Mucosa of descending colon (tissue), 3 donors: ENCODE results near the gene PANK4. TPM values are rescaled to one million over a fixed set of nuclear protein-coding genes. Genes with fewer than 3 reads are reported as not detected.
A peak's percentile ranks its signal among the peaks of the same experiment; 100 is the strongest.
"Not testable (repeated sequence)": the region's sequence is repeated elsewhere in the genome, so short reads cannot be mapped to it uniquely, and the experiment has no call there.

ENCODE experiments used
- ATAC-seq: fragments of 200-7000 bp; cut with Tn5 transposase; one replicate; pipeline ENCODE4 v1.9.1; 2020; ENCODE audit warnings: mild to moderate bottlenecking, moderate library complexity
- DNase-seq, 3 donors: peaks; one replicate each; pipeline ENCODE4 v3.0.0-alpha.2; 2020
- H3K36me3 ChIP-seq: fragments of 200-600 bp; one replicate; pipeline ENCODE4 v1.8.0; 2021; ENCODE audit warnings: low read depth, mild to moderate bottlenecking
- H3K4me1 ChIP-seq: fragments of 200-600 bp; one replicate; pipeline ENCODE4 v1.8.0; 2021; ENCODE audit warnings: low read depth, mild to moderate bottlenecking
- H3K4me3 ChIP-seq: fragments of 200-600 bp; one replicate; pipeline ENCODE4 v1.8.0; 2021; ENCODE audit warnings: mild to moderate bottlenecking
- H3K9me3 ChIP-seq: fragments of 200-600 bp; one replicate; pipeline ENCODE4 v1.8.0; 2021; ENCODE audit warnings: mild to moderate bottlenecking
- intact Hi-C, 2 donors: fragments of 100-400 bp; cut with DNase I in 1 of 2; cut with micrococcal nuclease in 1 of 2; formaldehyde crosslinking; loops; one replicate each; pipeline versions ENCODE4 v1.11.0 to v1.11.1; 2022; cut with DNase I, micrococcal nuclease
- total RNA-seq, 3 donors: library from RNA; stranded (reverse); fragmentation: NEBNext Ultra II Directional in 2 of 3; extraction: Animal tissue kit (Norgen Biotek cat#: 25700) in 2 of 3; gene quantifications; one replicate each; pipeline versions ENCODE4 v1.2.1 to v1.2.4, GENCODE V29; 2021 to 2023
- TF ChIP-seq, protein P1 (sequence below): fragments of 200-600 bp; IDR thresholded peaks from one replicate; pipeline ENCODE4 v1.8.0; 2022; ENCODE audit warnings: antibody characterized with exemption, mild to moderate bottlenecking
- donor health status: DM: no; HTN: no; CAD: no; lungs with moderate emphysema.
- donor health status: DM: no; HTN: no; CAD: no.
- donor health status: DM: no; HTN: yes; CAD: no.

The PANK4 gene
- total RNA-seq, 3 donors from 2014 or later: 28.1 to 51.6 (median 44.7) TPM

DNA sequence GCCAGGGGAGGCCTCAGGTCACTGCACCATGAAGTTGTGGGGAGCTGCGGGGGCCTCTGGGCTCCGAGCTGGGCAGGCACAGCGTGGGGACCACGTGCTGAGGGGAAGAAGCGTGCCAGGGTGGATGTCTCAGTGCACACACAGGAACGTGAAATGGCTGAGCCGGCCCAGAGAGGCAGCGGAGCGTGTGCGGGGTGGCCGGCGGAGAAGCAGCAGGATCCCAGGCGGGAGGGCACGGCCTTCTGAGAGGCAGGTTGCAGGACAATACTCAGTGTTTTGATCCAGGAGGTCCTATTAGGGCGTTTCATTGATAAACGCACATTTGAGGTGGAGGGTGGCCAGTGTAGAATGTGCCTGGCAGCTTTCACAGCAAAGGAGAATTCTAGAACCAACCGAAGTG is 42.7 kb upstream of the PANK4 start:
- Histone ChIP-seq H3K9me3 (no peaks in the 10 kb centered on the region), H3K4me1 (peaks cover 4% of the 10 kb centered on the region), H3K36me3 (no peaks in the 10 kb centered on the region), H3K4me3 (no peak overlapping the region)
- TF ChIP-seq, protein P1, sequence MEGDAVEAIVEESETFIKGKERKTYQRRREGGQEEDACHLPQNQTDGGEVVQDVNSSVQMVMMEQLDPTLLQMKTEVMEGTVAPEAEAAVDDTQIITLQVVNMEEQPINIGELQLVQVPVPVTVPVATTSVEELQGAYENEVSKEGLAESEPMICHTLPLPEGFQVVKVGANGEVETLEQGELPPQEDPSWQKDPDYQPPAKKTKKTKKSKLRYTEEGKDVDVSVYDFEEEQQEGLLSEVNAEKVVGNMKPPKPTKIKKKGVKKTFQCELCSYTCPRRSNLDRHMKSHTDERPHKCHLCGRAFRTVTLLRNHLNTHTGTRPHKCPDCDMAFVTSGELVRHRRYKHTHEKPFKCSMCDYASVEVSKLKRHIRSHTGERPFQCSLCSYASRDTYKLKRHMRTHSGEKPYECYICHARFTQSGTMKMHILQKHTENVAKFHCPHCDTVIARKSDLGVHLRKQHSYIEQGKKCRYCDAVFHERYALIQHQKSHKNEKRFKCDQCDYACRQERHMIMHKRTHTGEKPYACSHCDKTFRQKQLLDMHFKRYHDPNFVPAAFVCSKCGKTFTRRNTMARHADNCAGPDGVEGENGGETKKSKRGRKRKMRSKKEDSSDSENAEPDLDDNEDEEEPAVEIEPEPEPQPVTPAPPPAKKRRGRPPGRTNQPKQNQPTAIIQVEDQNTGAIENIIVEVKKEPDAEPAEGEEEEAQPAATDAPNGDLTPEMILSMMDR: no peak
- no peak for ATAC-seq
- intact Hi-C loops: no loop called here
- DNase-seq: no peak

DNA sequence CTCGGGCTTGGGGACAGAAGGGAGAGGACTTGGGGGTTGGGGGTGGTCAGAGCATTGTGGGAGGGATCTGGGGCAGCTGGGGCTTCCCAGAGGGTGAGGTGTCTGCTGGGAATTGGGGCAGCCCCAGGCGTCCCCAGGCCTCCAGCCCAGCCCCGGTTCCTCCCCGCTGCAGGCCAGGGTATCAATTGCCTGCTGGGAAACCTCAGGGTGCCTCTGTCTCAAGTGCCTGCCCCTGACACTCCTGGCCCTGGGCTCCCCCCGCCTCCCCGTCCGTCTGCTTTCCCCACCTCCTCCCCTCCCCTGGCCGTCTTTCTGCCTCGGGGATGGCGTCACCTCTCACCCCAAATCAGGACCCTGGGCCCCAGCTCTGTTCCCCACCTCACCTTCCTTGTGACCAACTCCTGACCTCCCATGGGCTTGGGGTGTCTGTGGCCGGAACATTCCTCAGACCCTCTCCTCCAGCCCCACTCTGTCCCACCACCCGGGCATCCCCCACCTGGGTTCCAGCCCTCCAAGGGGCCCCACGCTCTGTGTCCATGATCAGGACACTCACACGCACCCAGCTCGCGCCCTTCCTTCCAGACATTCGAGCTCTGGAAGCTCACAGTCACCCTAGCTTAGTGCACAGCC is 41.9 kb upstream of the PANK4 start:
- ATAC-seq, H3K36me3 ChIP-seq, intact Hi-C loops, H3K9me3 ChIP-seq, H3K4me1 ChIP-seq, H3K4me3 ChIP-seq, DNase-seq: not testable (repeated sequence)

DNA sequence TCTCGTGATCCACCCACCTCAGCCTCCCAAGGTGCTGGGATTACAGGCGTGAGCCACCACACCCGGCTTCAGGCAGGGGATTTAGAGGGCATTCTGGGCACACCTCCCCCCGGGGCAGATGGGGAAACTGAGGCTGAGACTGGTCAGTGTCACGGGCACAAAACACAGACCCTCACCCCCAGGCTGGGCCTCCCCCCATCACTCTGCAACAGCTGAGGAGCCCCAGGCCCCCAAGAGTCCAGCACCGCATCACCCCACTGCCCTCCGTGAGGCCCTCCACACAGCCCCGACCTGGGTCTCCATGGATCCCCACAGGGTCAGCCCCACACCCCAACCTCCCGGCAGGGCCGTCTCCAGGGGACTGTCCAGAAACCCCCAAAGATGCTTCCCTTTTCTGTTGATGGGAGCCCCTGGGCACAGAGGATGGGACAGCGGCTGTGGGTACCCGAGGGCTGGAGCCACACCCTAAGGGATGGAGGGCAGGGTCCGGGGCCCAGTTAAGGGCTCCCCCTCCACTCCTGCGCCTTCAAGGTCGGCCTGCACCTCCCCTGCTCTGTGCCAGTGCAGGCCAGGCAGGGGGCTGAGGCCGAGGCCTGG is 40.8 kb upstream of the PANK4 start:
- Histone ChIP-seq H3K36me3 (no peaks in the 10 kb centered on the region), H3K4me3 (no peak overlapping the region), H3K9me3 (no peaks in the 10 kb centered on the region), H3K4me1 (peaks cover 4% of the 10 kb centered on the region)
- TF ChIP-seq, protein P1: no peak
- DNase-seq: no peak
- no peak for ATAC-seq
- intact Hi-C loops: no loop called here

DNA sequence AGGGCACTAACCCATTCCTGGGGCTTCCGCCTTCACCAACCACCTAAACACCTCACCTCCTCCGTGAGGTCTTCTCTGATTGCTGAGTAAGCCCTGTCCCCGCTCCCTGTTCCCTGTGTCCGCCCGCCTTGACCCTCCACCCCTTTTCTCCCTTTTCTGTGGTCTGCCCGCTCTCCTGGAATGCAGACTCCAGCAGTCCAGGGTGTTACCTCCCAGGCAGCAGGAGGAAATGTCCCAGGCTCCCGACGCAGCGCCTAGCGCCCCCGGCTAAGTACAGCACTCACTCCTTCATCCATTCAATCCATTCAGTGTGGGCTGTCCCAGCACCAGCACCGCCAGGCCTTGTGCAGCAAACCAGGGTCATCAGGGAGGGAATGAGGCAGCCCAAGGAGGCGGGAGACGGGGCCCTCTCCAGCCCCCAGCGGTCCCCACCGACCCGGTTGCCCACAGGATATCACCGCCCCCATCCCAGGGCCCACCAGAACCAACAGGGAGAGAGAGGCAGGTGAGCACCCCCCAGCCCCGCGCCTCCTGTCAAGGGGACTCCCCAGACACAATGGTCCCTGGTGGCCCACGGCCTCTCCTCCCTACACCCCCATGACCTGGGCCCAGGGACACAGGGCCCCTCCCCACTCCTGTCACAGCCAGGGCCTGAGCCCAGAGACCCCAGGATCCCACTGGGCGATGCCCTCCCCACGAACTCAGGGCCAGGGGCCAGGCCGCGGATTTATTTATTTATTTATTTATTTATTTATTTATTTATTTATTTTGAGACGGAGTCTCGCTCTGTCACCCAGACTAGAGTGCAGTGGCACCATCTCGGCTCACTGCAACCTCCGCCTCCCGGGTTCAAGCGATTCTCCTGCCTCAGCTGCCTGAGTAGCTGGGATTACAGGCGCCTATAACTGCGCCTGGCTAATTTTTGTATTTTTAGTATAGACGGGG is 40.0 kb upstream of the PANK4 start:
- no peaks in the 10 kb centered on the region for H3K9me3 ChIP-seq
- DNase-seq (no peak), ATAC-seq (peak; percentile 7)
- no peak overlapping the region for H3K4me3 ChIP-seq
- TF ChIP-seq, protein P1: no peak
- H3K36me3 ChIP-seq: no peaks in the 10 kb centered on the region
- intact Hi-C loops: no loop called here
- peaks cover 4% of the 10 kb centered on the region for H3K4me1 ChIP-seq

DNA sequence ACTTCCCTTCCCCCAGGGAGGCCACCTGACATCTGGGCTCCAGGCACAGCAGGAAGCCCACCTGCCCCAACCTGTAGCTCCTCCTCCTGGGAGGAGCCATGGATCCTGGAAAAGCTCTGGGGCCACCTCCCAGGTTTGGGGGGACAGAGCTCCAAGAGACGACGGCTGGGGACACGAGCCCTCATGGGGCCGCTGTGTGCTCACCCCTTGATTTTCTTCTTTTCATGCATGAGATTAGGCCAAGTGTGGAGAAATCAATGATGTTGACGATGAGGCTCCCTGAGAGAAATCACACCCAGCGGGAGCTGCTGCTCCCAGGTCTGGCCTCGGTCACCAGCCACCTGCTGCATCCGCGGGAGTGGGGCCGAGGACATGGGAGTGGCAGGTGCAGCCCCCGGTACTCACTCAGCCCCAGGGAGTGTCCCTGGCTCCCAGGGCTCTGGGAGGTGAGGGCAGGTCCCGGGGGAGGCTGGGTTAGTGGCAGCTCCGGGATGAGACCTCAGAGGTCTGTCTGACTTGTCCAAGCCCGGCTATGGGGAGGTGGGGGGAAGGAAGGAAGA is 38.5 kb upstream of the PANK4 start:
- no peaks in the 10 kb centered on the region for H3K36me3 ChIP-seq
- intact Hi-C loops: no loop called here
- no peak overlapping the region for H3K4me3 ChIP-seq
- DNase-seq (peak; percentile 60 to 85 (median 61)), ATAC-seq (peak; percentile 89)
- peaks cover 4% of the 10 kb centered on the region for H3K4me1 ChIP-seq
- H3K9me3 ChIP-seq: no peaks in the 10 kb centered on the region
- TF ChIP-seq, protein P1: no peak
